GM18508 (cell line): ENCODE data around the gene PCSK1N.
"Not testable (repeated sequence)": the region's sequence is repeated elsewhere in the genome, so short reads cannot be mapped to it uniquely, and the experiment has no call there.

Experiments used
- ATAC-seq: cut with Tn5 transposase; IDR thresholded peaks from one replicate; pipeline ENCODE4 v1.9.1; 2021; ENCODE audit warnings: moderate number of reproducible peaks; ENCODE audit not compliant: insufficient read depth, unreplicated experiment

Gene PCSK1N

DNA sequence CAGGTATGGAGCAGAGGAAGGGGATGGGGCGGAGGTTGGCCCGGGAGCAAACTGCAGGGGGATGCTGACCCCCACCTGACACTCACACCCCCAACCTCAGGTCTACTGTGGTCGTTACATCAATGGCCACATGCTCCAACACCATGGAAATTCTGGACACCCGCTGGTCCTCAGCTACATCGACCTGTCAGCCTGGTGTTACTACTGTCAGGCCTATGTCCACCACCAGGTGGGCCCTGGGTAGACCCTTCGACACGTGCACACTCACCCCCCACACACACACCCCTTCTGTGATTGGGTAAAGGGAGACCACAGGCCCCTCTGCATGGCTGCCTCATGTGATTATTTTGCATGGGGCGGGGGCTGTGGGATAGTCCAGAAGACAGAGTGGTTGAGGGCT is 11.3 kb downstream of the PCSK1N start:
- no peak for ATAC-seq

DNA sequence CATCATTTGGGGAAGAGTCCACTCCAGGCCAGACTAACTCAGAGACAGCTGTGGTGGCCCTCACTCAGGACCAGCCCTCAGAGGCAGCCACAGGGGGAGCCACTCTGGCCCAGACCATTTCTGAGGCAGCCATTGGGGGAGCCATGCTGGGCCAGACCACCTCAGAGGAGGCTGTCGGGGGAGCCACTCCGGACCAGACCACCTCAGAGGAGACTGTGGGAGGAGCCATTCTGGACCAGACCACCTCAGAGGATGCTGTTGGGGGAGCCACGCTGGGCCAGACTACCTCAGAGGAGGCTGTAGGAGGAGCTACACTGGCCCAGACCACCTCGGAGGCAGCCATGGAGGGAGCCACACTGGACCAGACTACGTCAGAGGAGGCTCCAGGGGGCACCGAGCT is 12.4 kb downstream of the PCSK1N start:
- no peak for ATAC-seq

DNA sequence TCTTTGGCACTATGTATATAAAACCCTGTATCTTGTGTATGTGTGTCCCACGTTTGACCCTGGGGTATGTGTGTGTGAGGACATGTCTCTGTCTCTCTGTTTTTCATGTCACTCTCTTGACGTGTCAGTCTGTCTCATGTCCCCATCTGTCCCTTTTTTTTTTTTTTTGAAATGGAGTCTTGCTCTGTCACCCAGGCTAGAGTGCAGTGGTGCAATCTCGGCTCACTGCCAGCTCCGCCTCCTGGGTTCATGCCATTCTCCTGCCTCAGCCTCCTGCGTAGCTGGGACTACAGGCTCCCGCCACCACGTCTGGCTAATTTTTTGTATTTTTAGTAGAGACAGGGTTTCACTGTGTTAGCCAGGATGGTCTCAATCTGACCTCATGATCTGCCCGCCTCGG is 16.0 kb downstream of the PCSK1N start:
- ATAC-seq, result not testable (repeated sequence)

- no peak for ATAC-seq
Measured at GRCh38 chrX:48818866-48819265, 16.5 kb downstream of the PCSK1N start.

- ATAC-seq, result no peak
Measured at GRCh38 chrX:48818098-48818497, 17.3 kb downstream of the PCSK1N start.

DNA sequence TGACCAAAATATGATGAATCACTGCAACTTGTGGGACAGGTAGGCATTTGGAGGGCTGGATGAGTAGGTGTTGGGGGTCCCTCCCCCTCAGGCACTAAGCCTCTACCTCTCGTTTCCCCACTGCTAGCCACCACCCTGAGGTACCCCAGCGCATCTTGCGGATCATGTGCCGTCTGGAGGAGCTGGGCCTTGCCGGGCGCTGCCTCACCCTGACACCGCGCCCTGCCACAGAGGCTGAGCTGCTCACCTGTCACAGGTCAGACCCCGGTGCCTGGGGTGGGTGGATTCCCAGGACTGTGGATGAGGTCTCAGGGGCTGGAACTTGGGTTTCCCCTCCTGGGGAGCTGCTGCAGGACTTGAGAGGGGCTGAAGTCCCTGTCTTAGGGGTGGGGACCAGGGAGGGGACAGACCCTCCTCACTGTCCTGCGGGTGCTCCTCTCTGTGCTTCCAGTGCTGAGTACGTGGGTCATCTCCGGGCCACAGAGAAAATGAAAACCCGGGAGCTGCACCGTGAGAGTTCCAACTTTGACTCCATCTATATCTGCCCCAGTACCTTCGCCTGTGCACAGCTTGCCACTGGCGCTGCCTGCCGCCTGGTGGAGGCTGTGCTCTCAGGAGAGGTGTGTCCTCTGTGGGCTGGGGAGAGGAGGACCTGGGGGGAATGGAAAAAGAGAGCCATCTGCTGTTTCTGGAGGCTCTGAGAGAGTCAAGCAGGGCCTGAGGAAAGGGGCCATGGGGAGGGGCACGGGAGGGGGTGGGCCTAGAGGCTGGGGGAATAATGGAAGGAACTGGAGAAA is 19.2 kb downstream of the PCSK1N start:
- ATAC-seq, result no peak

GRCh38 chrX:48815266-48815665 is 20.1 kb downstream of the PCSK1N start:
- no peak for ATAC-seq

- no peak for ATAC-seq
Measured at GRCh38 chrX:48814722-48815121, 20.7 kb downstream of the PCSK1N start.

DNA sequence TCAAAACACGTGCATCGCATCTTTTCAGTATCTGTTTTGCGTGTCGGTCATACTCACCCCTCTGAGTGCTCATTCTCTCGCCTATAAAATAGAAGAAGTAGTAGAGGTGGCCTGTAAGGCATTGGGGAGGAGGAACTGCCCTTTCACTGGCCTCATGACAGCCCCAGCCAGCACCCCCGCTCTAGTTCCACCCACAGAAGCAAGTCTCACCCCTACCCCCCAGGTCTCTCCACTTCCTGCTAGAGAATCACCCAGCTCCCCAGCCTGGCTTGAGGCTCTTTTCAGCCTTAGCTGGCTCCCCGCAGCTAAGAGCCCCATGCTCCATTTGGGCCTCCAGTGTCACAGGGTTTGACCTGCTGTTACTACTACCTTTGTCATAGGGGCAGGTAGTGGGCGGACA is 21.8 kb downstream of the PCSK1N start:
- no peak for ATAC-seq

DNA sequence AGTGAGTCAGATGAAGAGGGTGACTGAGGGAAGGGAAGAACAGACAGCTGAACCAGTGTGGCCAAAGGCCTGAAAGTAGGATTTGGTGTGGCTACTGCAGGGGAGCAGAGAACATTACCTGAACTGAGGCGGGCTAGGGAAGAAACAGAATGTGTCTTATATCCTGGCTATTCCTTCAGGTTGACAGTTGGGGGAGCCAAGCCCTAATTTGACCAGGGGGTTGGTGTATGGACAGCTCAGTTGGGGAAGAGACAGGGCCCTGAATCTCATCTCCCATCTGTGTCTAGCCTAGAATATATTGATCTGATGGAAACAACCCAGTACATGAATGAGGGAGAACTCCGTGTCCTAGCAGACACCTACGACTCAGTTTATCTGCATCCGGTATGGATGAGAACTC is 29.3 kb downstream of the PCSK1N start:
- ATAC-seq, result no peak

GRCh38 chrX:48802905-48803200 is 32.6 kb downstream of the PCSK1N start:
- ATAC-seq, result no peak

GRCh38 chrX:48802089-48802904 is 33.1 kb downstream of the PCSK1N start:
- peak; percentile 19 for ATAC-seq

DNA sequence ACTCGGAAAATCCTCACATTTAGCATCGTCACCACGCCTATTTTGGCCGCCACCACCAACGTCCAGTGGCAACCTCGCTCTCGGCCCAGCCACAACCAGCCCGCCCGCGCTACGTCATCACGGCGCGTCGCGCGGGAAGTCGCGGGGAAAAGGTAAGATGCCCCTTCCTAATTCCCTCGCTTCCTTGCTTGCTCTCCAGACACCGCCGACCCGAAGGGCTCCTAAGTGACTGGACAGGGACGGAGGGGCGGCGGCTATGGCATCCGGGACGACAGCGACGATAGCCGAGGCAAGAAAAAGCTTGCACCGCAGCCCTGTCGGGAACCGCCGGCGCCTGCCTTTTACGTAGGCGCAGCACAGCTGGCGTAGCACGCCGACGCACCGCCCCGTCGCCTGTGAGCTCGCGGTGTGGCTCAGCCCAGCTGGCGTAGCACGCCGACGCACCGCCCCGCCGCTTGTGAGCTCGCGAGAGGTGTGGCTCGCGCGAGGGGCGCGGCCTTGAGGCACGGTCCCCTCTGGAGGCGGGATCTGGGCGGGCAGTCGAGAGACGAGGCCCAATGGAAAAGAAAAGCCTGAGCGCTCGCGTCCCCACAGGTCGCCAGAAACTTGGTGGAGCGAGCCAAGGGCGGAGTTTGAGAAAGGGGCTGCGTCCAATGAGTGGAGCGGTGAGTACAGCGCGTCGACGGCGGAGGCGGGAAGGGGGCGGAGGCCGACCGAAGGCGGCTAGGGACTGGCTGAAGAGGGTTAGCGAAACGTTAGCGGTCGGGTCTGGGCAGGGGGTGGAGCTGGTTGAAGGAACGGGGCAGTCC is 33.9 kb downstream of the PCSK1N start, which contains the start of gene HDAC6:
HDAC6 (plus strand) TSS at position 788 of the 809 bp plus-strand sequence. CDS start 626 bp downstream, outside the sequence.
- peak; percentile 76 for ATAC-seq

- no peak for ATAC-seq
Measured at GRCh38 chrX:48800574-48801279, 34.7 kb downstream of the PCSK1N start.

DNA sequence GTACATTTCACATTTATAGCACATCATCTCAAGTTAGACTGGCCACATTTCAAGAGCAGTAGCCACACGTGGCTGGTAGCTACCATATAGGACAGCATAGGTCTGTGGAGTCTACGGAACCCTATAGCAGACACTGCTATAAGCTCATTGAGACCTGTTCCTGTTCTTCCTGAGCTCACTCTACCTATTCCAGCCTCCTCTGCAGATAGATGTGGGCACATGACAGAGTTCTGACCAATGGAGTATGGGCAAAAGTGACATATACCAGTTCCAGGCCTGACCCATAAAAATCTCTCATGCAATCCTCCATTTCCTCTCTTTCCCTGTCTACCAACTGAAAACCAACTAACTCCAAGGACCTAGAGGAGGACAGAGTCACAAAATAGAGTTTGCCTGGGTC is 37.1 kb downstream of the PCSK1N start:
- ATAC-seq, result no peak

DNA sequence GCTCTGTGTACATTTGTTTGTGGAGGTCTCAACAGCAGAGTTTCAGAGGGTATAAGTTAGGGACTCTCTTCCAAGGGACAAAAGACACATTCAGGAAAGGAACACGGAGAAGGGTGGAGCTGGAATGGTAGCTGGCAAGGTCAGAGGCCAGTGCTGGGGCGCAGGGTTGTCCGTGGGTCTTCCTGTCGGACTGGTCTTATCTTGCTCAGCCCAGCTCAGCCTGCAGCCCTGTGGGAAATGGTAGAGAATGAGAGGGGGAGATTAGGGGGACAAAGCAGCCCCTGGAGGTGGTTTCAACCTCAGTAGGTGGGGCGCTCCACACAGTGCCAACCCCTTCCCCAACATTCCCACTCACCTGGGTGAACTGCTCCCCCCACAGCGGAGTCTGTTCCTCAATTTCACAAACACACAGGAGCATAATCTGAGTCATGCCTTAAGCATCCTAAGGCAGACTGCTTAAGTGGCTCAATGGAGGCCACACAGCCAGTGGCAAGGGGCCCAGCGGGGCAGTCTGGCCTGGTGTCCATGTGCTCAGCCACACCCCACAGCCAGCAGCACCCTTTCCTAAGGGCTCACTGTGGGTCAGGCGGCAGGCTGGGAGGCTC is 40.4 kb downstream of the PCSK1N start:
- no peak for ATAC-seq

DNA sequence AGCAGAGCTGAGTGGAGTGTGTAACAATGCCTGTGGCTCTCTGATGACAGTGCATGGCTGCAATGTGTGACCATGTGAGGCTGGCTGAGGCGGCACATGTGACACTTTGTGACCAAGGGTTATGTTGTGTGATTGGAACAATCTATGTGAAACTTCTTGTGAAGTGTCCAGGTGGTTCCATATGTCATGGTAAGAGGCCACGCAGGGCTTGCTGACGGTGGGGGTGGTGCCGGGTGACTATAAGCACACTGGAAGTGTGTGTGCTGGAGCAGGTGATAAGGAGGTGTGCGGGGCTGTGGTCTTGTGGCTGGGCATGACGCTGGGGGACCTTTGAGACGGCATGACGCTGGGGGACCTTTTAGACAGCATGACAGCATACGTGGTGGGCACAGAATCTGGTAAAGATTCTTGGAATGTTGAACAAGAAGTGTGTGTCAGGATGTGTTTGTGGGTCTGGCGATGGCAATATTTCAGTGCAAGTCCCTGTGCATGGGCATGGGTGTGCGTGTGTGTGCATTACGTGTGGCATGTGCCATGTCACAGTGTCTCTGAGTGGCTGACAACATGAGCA is 41.0 kb downstream of the PCSK1N start:
- no peak for ATAC-seq

DNA sequence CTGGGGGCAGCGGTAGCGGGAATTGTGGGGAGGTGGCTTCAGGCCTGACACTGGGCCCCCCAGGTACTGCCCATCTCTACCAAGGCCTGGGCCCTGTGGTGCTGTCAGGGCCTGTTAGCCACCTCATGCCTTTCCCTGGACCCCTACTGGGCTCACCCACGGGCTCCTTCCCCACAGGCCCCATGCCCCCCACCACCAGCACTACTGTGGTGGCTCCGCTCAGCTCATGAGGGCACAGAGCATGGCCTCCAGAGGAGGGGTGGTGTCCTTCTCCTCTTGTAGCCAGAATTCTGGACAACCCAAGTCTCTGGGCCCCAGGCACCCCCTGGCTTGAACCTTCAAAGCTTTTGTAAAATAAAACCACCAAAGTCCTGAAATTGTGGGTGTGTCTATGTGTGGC is 41.5 kb downstream of the PCSK1N start:
- no peak for ATAC-seq

GRCh38 chrX:48792219-48792618 is 43.2 kb downstream of the PCSK1N start:
- ATAC-seq, result no peak
